ENCODE results near the gene MGRN1.

MGRN1 gene

GRCh38 chr16:4636196-4636595 lies 11.6 kb downstream of the MGRN1 start:
- no peak overlapping the region for H2AFZ ChIP-seq (ENCODE audit: low read depth, low read length)
- peaks cover 28% of the 10 kb centered on the region for H3K36me3 ChIP-seq (ENCODE audit: insufficient read depth, low read length)
- H3K27me3 ChIP-seq (ENCODE audit: insufficient read depth, low read length, poor library complexity): no peaks in the 10 kb centered on the region
- H4K20me1 ChIP-seq (ENCODE audit: insufficient read depth, low read length): peaks cover 53% of the 10 kb centered on the region
- no peak overlapping the region for H3K9ac ChIP-seq (ENCODE audit: low read depth, low read length)
- TF ChIP-seq CTCF (IDR thresholded peaks at IDR 0.05; ENCODE audit: borderline replicate concordance, extremely low read depth, low read length, poor library complexity, severe bottlenecking) (no peak), EZH2 (IDR thresholded peaks at IDR 0.05; ENCODE audit: borderline replicate concordance, low read depth, low read length, severe bottlenecking) (no peak)
- no peak overlapping the region for H3K27ac ChIP-seq (ENCODE audit: low read length)
- H3K4me1 ChIP-seq (ENCODE audit: insufficient read depth, low read length): no peaks in the 10 kb centered on the region
- peaks cover 84% of the 10 kb centered on the region for H3K79me2 ChIP-seq (ENCODE audit: insufficient read depth, low read length)
- ATAC-seq (ENCODE audit: insufficient read depth, low read depth) (no peak), DNase-seq (no peak)
- H3K4me3 ChIP-seq (ENCODE audit: low read depth in 1 of 2, low read length in 2 of 2): no peak overlapping the region
- peaks cover 4% of the 10 kb centered on the region for H3K9me3 ChIP-seq (ENCODE audit: insufficient read depth, low read length, severe bottlenecking)
- no peak overlapping the region for H3K4me2 ChIP-seq (ENCODE audit: insufficient read depth, low read length)

- no peak overlapping the region for H2AFZ ChIP-seq (ENCODE audit: low read depth, low read length)
- TF ChIP-seq CTCF (IDR thresholded peaks at IDR 0.05; ENCODE audit: borderline replicate concordance, extremely low read depth, low read length, poor library complexity, severe bottlenecking): no peak
- H3K79me2 ChIP-seq (ENCODE audit: insufficient read depth, low read length): peaks cover 85% of the 10 kb centered on the region
- no peaks in the 10 kb centered on the region for H3K9me3 ChIP-seq (ENCODE audit: insufficient read depth, low read length, severe bottlenecking)
- H3K36me3 ChIP-seq (ENCODE audit: insufficient read depth, low read length): peaks cover 24% of the 10 kb centered on the region
- no peak overlapping the region for H3K27ac ChIP-seq (ENCODE audit: low read length)
- H3K4me3 ChIP-seq (ENCODE audit: low read depth in 1 of 2, low read length in 2 of 2): no peak overlapping the region
- no peaks in the 10 kb centered on the region for H3K27me3 ChIP-seq (ENCODE audit: insufficient read depth, low read length, poor library complexity)
- H3K9ac ChIP-seq (ENCODE audit: low read depth, low read length): no peak overlapping the region
- peaks cover 59% of the 10 kb centered on the region for H4K20me1 ChIP-seq (ENCODE audit: insufficient read depth, low read length)
- no peak for ATAC-seq (ENCODE audit: insufficient read depth, low read depth)
- no peak for DNase-seq
- H3K4me1 ChIP-seq (ENCODE audit: insufficient read depth, low read length): no peaks in the 10 kb centered on the region
- H3K4me2 ChIP-seq (ENCODE audit: insufficient read depth, low read length): no peak overlapping the region
These were observed 13.0 kb downstream of the MGRN1 start for GRCh38 chr16:4637501-4638166.

GRCh38 chr16:4639899-4640509 lies 15.4 kb downstream of the MGRN1 start:
- Histone ChIP-seq H3K4me1 (ENCODE audit: insufficient read depth, low read length) (no peaks in the 10 kb centered on the region), H4K20me1 (ENCODE audit: insufficient read depth, low read length) (peaks cover 53% of the 10 kb centered on the region), H3K9ac (ENCODE audit: low read depth, low read length) (no peak overlapping the region), H3K9me3 (ENCODE audit: insufficient read depth, low read length, severe bottlenecking) (no peaks in the 10 kb centered on the region), H3K27me3 (ENCODE audit: insufficient read depth, low read length, poor library complexity) (no peaks in the 10 kb centered on the region), H2AFZ (ENCODE audit: low read depth, low read length) (no peak overlapping the region), H3K27ac (ENCODE audit: low read length) (no peak overlapping the region), H3K4me3 (ENCODE audit: low read depth in 1 of 2, low read length in 2 of 2) (no peak overlapping the region), H3K4me2 (ENCODE audit: insufficient read depth, low read length) (no peak overlapping the region), H3K79me2 (ENCODE audit: insufficient read depth, low read length) (peaks cover 85% of the 10 kb centered on the region), H3K36me3 (ENCODE audit: insufficient read depth, low read length) (peaks cover 14% of the 10 kb centered on the region)
- TF ChIP-seq CTCF (IDR thresholded peaks at IDR 0.05; ENCODE audit: borderline replicate concordance, extremely low read depth, low read length, poor library complexity, severe bottlenecking) (no peak), EZH2 (IDR thresholded peaks at IDR 0.05; ENCODE audit: borderline replicate concordance, low read depth, low read length, severe bottlenecking) (no peak)
- DNase-seq: no peak
- ATAC-seq (ENCODE audit: insufficient read depth, low read depth): no peak
